Loucy (cell line): ENCODE results near the gene TEX54.
"Not testable (repeated sequence)": the region's sequence is repeated elsewhere in the genome, so short reads cannot be mapped to it uniquely, and the experiment has no call there.

Experiments
- H2AFZ ChIP-seq: fragments of 200-600 bp; sonication (generic); 2 replicates; pipeline ENCODE4 v1.6.0; 2016; ENCODE audit warnings: antibody characterized with exemption, mild to moderate bottlenecking, low read length, moderate library complexity
- H3F3A ChIP-seq: fragments of 200-600 bp; 2 replicates; pipeline ENCODE4 v1.6.0; 2016; ENCODE audit warnings: antibody characterized with exemption, low read depth, mild to moderate bottlenecking
- H3K27me3 ChIP-seq: fragments of 200-600 bp; sonication (generic); 2 replicates; pipeline ENCODE4 v1.6.1; 2014; ENCODE audit warnings: low read length, mild to moderate bottlenecking; ENCODE audit not compliant: insufficient read depth, poor library complexity, severe bottlenecking
- H3K36me3 ChIP-seq: fragments of 200-600 bp; sonication (generic); 2 replicates; pipeline ENCODE4 v1.6.1; 2016; ENCODE audit warnings: low read length; ENCODE audit not compliant: insufficient read depth
- H3K4me1 ChIP-seq: fragments of 200-600 bp; sonication (generic); 2 replicates; pipeline ENCODE4 v1.5.1; 2014; ENCODE audit warnings: low read length, mild to moderate bottlenecking; ENCODE audit not compliant: insufficient read depth, poor library complexity, severe bottlenecking
- H3K4me2 ChIP-seq: fragments of 200-600 bp; sonication (generic); 2 replicates; pipeline ENCODE4 v1.6.0; 2014; ENCODE audit warnings: antibody characterized with exemption, low read length, low read depth, mild to moderate bottlenecking; ENCODE audit not compliant: poor library complexity, severe bottlenecking
- H3K4me3 ChIP-seq: fragments of 200-600 bp; sonication (generic); 2 replicates; pipeline ENCODE4 v1.5.1; 2014; ENCODE audit warnings: low read length, mild to moderate bottlenecking, mixed read lengths; ENCODE audit not compliant: poor library complexity, severe bottlenecking
- H3K79me2 ChIP-seq: fragments of 200-600 bp; sonication (generic); 2 replicates; pipeline ENCODE4 v1.6.1; 2014; ENCODE audit warnings: low read length; ENCODE audit not compliant: insufficient read depth
- H3K9ac ChIP-seq: fragments of 200-600 bp; sonication (generic); 2 replicates; pipeline ENCODE4 v1.6.0; 2014; ENCODE audit warnings: mild to moderate bottlenecking, low read depth, low read length, moderate library complexity; ENCODE audit not compliant: poor library complexity, severe bottlenecking
- H3K9me2 ChIP-seq: fragments of 200-600 bp; sonication (generic); replicated peaks from 2 replicates; pipeline ENCODE4 v1.6.1; 2016; ENCODE audit warnings: low read depth, low read length, mixed read lengths
- H3K9me3 ChIP-seq: fragments of 200-600 bp; sonication (generic); 2 replicates; pipeline ENCODE4 v1.6.1; 2014; ENCODE audit warnings: mild to moderate bottlenecking, antibody characterized with exemption, low read length, low read depth; ENCODE audit not compliant: insufficient read depth
- H4K20me1 ChIP-seq: fragments of 200-600 bp; sonication (generic); 2 replicates; pipeline ENCODE4 v1.6.0; 2014; ENCODE audit warnings: antibody characterized with exemption, low read length, mild to moderate bottlenecking; ENCODE audit not compliant: insufficient read depth, poor library complexity, severe bottlenecking
- CTCF ChIP-seq: fragments of 200-600 bp; sonication (generic); conservative IDR thresholded peaks from 2 replicates; pipeline ENCODE4 v1.5.1; 2014; ENCODE audit warnings: mild to moderate bottlenecking, antibody characterized with exemption, low read length
- EZH2phosphoT487 ChIP-seq: fragments of 200-600 bp; IDR thresholded peaks from 2 replicates; pipeline ENCODE4 v1.6.1; 2018; ENCODE audit warnings: antibody characterized with exemption, mild to moderate bottlenecking, moderate library complexity, borderline replicate concordance

TEX54 gene

GRCh38 chr11:62865635-62866034, 33.0 kb upstream of the TEX54 start:
- H3K27me3 ChIP-seq, result no peaks in the 10 kb centered on the region
- no peaks in the 10 kb centered on the region for H3K9me2 ChIP-seq
- H3K4me2 ChIP-seq, result no peak overlapping the region
- H3K9ac ChIP-seq, result no peak overlapping the region
- peaks cover 11% of the 10 kb centered on the region for H3K4me1 ChIP-seq
- no peaks in the 10 kb centered on the region for H4K20me1 ChIP-seq
- no peak overlapping the region for H3K4me3 ChIP-seq
- TF ChIP-seq CTCF (no peak), EZH2phosphoT487 (no peak)
- no peaks in the 10 kb centered on the region for H3K9me3 ChIP-seq
- no peak overlapping the region for H2AFZ ChIP-seq
- H3F3A ChIP-seq, result no peaks in the 10 kb centered on the region
- no peaks in the 10 kb centered on the region for H3K36me3 ChIP-seq
- peaks cover 11% of the 10 kb centered on the region; the same call in 1 of the 2 replicates for H3K79me2 ChIP-seq

- Histone ChIP-seq H3K9ac (peak overlapping the region; percentile 24), H3K4me2 (no peak overlapping the region), H3K36me3 (no peaks in the 10 kb centered on the region), H4K20me1 (no peaks in the 10 kb centered on the region), H3K79me2 (peaks cover 20% of the 10 kb centered on the region; the same call in 1 of the 2 replicates), H3K4me1 (peaks cover 11% of the 10 kb centered on the region), H3K9me3 (no peaks in the 10 kb centered on the region), H3F3A (no peaks in the 10 kb centered on the region), H3K4me3 (no peak overlapping the region), H3K27me3 (no peaks in the 10 kb centered on the region), H3K9me2 (no peaks in the 10 kb centered on the region), H2AFZ (no peak overlapping the region)
- TF ChIP-seq EZH2phosphoT487, result no peak
- TF ChIP-seq CTCF, result no peak
Observed at GRCh38 chr11:62863687-62864335, 31.2 kb upstream of the TEX54 start.

- Histone ChIP-seq H3K79me2 (peaks cover 37% of the 10 kb centered on the region), H3K9ac (peak overlapping the region; percentile 47), H3K4me2 (peak overlapping the region; percentile 44), H3K4me1 (peaks cover 24% of the 10 kb centered on the region)
- H3K4me3 ChIP-seq, H3K36me3 ChIP-seq, H3K27me3 ChIP-seq, H3K9me3 ChIP-seq, H4K20me1 ChIP-seq, H2AFZ ChIP-seq, H3K9me2 ChIP-seq, H3F3A ChIP-seq: not testable (repeated sequence)
Observed at GRCh38 chr11:62861564-62862192, 29.0 kb upstream of the TEX54 start.
